DND-41 (cell line): ENCODE data around the gene NAP1L4.

Experiments
- EZH2 ChIP-seq: IDR thresholded peaks from 3 replicates; pipeline ENCODE4 v1.6.1; 2012; ENCODE audit warnings: borderline replicate concordance, low read depth, mild to moderate bottlenecking, moderate library complexity, low read length, inconsistent platforms; ENCODE audit not compliant: severe bottlenecking
- TF ChIP-seq, protein P1 (sequence below): IDR thresholded peaks from 2 replicates; pipeline ENCODE4 v1.5.1; 2012; ENCODE audit warnings: borderline replicate concordance, low read length, moderate library complexity, mild to moderate bottlenecking; ENCODE audit not compliant: poor library complexity, severe bottlenecking; ENCODE audit errors: extremely low read depth

DNA sequence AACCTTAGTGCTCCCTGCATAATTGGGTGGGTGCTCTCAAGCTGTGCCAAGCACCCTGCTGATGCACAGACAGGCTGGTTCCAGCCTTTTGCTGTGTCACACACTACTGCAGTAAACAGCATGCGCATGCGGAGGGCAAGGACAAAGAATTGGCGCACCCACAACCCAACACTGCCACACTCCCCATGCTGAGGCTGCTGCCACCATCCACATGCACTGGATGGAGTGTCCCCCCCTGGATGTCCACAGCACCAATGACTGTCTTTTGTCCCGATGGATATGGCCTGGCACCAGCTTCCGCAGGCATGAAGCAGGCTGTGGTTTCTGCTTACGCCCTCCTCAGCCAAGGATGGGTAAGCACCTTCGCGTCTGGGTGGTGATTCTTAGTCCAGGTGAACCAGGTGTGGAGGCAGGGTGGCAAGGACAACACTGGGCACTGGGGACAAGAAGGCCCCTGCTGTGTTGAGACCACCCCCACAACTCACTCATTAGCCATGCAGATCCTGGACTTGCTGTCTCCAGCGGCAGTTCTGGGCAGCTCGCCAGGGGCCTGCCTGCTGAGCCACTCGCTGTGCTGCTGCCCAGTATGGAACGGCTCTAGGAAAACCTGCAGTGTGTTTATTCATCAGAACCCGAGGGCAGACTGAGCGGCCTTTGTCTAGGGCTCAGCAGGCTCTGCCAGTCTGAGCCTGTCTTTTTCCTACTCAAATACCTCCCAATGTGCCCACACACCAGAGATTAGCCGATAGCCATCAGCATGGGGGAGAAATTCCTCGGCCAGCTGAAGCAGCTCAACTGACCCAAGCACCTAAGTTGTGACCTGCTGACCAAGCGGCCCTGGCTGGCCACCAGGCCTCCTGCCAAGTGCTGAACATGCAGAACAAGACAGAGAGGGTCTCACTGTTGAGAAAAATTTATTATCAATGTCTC lies 8.2 kb upstream of the NAP1L4 start:
- TF ChIP-seq, protein P1, sequence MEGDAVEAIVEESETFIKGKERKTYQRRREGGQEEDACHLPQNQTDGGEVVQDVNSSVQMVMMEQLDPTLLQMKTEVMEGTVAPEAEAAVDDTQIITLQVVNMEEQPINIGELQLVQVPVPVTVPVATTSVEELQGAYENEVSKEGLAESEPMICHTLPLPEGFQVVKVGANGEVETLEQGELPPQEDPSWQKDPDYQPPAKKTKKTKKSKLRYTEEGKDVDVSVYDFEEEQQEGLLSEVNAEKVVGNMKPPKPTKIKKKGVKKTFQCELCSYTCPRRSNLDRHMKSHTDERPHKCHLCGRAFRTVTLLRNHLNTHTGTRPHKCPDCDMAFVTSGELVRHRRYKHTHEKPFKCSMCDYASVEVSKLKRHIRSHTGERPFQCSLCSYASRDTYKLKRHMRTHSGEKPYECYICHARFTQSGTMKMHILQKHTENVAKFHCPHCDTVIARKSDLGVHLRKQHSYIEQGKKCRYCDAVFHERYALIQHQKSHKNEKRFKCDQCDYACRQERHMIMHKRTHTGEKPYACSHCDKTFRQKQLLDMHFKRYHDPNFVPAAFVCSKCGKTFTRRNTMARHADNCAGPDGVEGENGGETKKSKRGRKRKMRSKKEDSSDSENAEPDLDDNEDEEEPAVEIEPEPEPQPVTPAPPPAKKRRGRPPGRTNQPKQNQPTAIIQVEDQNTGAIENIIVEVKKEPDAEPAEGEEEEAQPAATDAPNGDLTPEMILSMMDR, result no peak
- no peak for TF ChIP-seq EZH2
